Brain microvascular endothelial cell (primary cell): ENCODE data around the gene ZG16.
A peak's percentile ranks its signal among the peaks of the same experiment; 100 is the strongest.

Experiments used
- DNase-seq: peaks from one replicate; pipeline ENCODE4 v3.0.0-alpha.2; 2020
- H3K27ac ChIP-seq: fragments of 250-450 bp; sonication (Bioruptor Pico); 2 replicates; pipeline ENCODE4 v1.5.1; 2020; ENCODE audit warnings: mild to moderate bottlenecking, moderate library complexity
- H3K27me3 ChIP-seq: fragments of 250-450 bp; sonication (Bioruptor Pico); replicated peaks from 2 replicates; pipeline ENCODE4 v1.5.1; 2020; ENCODE audit warnings: mild to moderate bottlenecking
- H3K36me3 ChIP-seq: fragments of 250-450 bp; sonication (Bioruptor Pico); replicated peaks from 2 replicates; pipeline ENCODE4 v1.5.1; 2020; ENCODE audit warnings: mild to moderate bottlenecking
- H3K4me3 ChIP-seq: 2 replicates; pipeline ENCODE4 v1.5.1; 2011; ENCODE audit warnings: low read depth, mild to moderate bottlenecking, control low read depth, low read length, moderate library complexity
- in situ Hi-C: cut with HindIII; loops from 2 replicates; pipeline ENCODE4 v1.10.0; 2017; ENCODE audit warnings: low sequenced_read_pairs, low pct_ligation_motif_present
- TF ChIP-seq, protein P1 (sequence below): IDR thresholded peaks from 2 replicates; pipeline ENCODE4 v1.5.1; 2011; ENCODE audit warnings: low read depth, mild to moderate bottlenecking, moderate library complexity, low read length, control low read depth, inconsistent platforms; ENCODE audit errors: missing control alignments

ZG16 gene

DNA sequence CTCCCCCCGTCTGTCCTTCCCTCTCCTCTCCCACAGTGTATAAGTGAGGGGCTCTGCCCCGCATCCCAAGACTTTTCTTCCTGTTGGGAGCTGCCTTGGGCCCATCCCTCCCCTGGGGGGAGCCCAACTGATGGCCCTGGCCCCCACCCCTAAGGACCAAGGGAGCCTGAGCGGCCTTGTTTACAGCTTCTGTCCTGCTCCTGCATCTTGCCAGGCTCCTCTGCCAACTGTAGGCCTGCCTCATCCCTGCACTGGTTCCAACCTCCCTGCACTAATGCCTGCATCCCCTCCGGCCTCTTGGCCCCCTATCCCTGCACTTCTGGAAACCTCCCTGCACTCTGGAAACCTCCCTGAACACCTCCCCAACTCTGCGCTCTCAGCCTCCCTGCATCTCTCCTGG lies 36.5 kb downstream of the ZG16 start:
- no peak overlapping the region for H3K4me3 ChIP-seq
- H3K36me3 ChIP-seq: peaks cover 3% of the 10 kb centered on the region
- no peaks in the 10 kb centered on the region for H3K27me3 ChIP-seq
- TF ChIP-seq, protein P1, sequence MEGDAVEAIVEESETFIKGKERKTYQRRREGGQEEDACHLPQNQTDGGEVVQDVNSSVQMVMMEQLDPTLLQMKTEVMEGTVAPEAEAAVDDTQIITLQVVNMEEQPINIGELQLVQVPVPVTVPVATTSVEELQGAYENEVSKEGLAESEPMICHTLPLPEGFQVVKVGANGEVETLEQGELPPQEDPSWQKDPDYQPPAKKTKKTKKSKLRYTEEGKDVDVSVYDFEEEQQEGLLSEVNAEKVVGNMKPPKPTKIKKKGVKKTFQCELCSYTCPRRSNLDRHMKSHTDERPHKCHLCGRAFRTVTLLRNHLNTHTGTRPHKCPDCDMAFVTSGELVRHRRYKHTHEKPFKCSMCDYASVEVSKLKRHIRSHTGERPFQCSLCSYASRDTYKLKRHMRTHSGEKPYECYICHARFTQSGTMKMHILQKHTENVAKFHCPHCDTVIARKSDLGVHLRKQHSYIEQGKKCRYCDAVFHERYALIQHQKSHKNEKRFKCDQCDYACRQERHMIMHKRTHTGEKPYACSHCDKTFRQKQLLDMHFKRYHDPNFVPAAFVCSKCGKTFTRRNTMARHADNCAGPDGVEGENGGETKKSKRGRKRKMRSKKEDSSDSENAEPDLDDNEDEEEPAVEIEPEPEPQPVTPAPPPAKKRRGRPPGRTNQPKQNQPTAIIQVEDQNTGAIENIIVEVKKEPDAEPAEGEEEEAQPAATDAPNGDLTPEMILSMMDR: no peak
- no peak overlapping the region for H3K27ac ChIP-seq
- DNase-seq: no peak
- in situ Hi-C loops: no loop called here

DNA sequence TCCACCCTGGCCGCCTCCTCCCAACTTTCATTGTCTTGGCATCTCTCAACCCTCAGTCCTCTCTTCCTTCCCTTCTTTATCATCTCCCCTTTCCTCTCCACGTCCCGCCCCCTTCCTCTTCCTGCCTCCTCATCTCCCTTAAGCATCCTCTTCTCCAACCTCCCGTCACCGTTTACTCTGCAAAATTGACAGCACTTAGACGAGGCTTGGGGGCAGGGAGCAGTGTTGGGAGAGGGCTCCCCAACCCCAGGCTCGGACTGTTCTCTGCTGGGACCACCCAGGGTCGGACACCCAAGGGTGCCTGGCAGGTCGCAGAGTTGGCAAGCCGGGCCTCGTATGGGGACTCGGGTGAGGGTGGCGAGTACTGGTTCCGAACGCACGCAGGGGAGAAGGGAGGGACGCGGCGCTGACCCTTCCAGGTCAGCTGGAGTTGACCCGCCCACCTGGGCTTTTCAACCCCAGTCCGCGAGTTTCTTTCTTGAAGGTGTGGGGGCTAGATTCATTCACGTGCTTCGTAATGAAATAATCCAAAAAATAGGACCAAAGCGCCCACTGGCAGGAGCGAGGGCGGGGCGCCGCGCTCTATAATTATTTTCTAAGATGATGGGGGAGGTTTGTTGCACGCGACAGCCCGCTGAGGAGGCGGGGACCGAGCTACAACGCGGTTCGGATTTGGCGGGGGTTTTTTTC lies 37.1 kb downstream of the ZG16 start:
- TF ChIP-seq, protein P1: no peak
- H3K36me3 ChIP-seq: no peaks in the 10 kb centered on the region
- no peak overlapping the region for H3K27ac ChIP-seq
- in situ Hi-C loops: no loop called here
- no peak for DNase-seq
- H3K27me3 ChIP-seq: no peaks in the 10 kb centered on the region
- peak overlapping the region; percentile 84 for H3K4me3 ChIP-seq

DNA sequence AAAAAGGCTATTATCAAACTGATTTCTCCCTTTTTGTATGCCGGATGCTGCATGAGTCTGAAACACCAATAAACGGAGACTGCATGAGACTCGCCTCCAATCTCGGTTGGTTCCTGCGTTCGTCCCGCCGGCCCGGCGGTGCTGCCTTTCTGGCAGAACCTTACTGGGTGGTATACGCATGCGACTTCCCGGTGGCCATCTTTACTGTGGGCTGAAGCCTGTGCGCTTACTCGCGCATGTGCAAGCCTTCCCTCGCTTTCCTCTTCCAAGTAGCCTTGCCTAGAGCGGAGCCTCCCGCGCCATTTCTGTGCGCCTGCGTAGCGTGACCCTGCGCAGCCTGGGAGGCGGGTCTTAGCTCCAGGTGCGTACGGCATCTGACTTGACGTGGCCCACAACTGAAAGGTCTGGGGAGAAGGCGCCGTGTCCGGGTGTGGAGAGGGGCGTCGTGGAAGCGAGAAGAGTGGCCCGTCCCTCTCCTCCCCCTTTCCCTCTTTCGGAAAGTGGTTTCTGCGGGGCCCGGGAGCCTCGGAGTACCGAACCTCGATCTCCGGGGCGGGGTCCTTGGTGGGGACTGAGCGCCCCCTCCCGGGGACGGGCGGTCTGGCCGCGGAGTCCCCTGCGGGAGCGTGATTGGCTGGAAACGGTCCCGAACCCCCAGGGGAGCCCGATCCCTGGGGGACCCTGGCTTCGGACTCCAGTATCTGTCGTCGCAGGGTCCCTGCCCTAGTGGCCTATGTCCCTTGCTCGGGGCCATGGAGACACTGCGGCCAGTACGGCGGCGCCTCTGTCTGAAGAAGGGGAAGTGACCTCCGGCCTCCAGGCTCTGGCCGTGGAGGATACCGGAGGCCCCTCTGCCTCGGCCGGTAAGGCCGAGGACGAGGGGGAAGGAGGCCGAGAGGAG lies 38.0 kb downstream of the ZG16 start, which contains the start of gene PAGR1:
Gene PAGR1, plus strand, starts transcription at position 360 of the 901 bp plus-strand sequence. Its CDS starts 374 bp downstream, at position 734.
- TF ChIP-seq, protein P1: peak; percentile 92
- no peaks in the 10 kb centered on the region for H3K36me3 ChIP-seq
- H3K4me3 ChIP-seq: peak within 1 kb of the TSS; percentile 84
- DNase-seq: peak; percentile 99
- H3K27me3 ChIP-seq: no peaks in the 10 kb centered on the region
- H3K27ac ChIP-seq: peak within 1 kb of the TSS; percentile 54
- in situ Hi-C loops: no loop called here

DNA sequence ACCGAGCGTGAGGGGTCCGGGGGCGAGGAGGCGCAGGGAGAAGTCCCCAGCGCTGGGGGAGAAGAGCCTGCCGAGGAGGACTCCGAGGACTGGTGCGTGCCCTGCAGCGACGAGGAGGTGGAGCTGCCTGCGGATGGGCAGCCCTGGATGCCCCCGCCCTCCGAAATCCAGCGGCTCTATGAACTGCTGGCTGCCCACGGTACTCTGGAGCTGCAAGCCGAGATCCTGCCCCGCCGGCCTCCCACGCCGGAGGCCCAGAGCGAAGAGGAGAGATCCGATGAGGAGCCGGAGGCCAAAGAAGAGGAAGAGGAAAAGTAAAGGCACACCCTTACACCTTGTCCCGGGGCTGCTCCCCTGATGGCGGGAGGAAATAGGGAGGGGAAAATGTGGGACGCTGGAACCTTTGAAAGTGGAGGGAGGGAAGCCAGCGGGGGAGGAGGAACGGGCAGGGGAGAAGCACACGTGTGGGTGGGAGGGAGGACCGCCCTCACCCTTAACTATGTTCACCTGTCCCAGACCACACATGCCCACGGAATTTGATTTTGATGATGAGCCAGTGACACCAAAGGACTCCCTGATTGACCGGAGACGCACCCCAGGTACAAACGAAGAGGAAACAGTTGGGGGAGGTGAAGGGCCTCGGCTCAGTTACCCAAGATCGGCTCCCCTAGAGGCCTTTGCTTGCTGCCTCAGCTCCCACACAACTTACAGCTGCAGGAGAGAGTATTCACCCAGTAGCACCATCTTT lies 38.8 kb downstream of the ZG16 start:
- peak; percentile 34 for DNase-seq
- H3K4me3 ChIP-seq: peak overlapping the region; percentile 84
- H3K27me3 ChIP-seq: no peaks in the 10 kb centered on the region
- TF ChIP-seq, protein P1: peak; percentile 52
- in situ Hi-C loops: no loop called here
- H3K36me3 ChIP-seq: no peaks in the 10 kb centered on the region
- H3K27ac ChIP-seq: peak overlapping the region; percentile 54

DNA sequence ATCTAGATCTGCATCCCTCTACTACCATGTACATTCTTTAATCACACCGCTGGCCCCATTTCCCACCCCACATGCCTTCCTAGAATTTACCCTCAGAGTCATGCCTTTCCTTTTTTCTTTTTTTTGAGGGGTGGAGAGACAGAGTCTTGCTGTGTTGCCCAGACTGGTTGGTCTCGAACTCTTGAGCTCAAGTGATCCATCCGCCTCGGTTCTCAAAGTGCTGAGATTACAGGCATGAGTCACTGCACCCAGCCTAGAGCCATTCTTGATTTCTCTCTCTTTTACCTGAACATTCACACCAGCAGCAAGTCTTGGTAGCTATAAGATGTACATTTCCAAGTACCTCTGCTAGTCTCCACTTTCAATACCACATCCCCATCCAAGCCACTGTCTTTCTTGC lies 40.0 kb downstream of the ZG16 start:
- no peak overlapping the region for H3K27ac ChIP-seq
- H3K36me3 ChIP-seq: no peaks in the 10 kb centered on the region
- DNase-seq: no peak
- H3K27me3 ChIP-seq: no peaks in the 10 kb centered on the region
- H3K4me3 ChIP-seq: no peak overlapping the region
- in situ Hi-C loops: no loop called here
- TF ChIP-seq, protein P1: no peak
